Measurements from ENCODE around the gene ADCY4.

ADCY4 gene

DNA sequence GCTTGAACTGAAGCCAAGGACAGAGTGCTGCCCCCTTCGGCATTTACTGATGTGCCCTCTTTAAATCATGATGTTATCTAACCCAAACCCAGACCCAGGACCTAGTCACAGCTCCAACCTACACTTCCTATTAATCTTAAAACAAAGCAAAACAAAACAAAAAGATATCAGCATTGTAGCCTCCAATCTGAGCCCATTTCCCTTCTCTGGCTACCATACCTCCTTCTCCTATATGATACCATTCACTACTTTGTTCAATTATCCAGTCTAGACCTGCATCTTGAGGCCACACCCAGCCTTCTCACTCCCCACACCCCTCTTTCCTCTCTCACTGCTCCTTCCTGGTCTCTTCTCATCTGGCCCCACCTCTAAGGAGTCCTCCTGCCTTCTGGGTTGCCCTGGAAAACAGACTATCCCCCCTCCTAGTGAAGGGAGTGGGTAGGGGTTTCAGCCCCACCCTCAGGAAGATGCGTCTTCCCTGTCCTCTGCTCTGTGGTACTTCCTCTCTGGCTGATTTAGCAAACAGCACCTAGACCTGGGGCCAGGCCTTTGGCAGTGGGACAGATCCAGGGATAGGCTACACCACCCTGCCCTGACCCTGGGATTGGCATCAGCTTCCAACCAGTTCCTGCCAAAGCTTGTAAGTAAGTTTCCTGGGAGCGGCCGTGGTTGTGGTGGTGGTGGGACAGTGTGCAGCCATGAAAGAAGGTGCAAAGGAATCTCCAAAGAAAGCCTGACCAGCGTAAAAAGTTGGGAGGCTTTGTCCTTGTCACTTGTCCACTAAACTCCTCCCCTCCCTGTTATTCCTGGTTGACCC lies 20.3 kb downstream of the ADCY4 start:
- no peak for DNase-seq

DNA sequence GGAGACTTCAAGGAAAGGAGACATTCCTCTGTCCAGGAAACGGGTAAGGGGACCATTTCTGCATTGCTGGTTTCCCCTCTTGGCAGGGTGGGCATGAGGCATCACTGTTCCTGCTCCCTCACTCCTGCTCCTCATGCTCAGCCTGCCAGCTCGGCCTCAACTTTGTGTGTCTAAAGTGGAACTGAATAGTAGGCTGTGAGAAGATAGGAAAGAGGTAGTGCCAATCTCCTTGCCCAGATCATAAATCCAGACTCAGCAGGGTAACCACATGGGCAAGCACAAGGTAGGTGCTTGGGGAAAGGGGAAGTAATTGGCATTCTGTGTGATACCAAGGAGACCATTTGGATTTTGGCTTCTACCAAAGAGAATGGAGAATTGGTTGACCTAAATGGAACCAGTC lies 21.0 kb downstream of the ADCY4 start:
- DNase-seq, result no peak

DNA sequence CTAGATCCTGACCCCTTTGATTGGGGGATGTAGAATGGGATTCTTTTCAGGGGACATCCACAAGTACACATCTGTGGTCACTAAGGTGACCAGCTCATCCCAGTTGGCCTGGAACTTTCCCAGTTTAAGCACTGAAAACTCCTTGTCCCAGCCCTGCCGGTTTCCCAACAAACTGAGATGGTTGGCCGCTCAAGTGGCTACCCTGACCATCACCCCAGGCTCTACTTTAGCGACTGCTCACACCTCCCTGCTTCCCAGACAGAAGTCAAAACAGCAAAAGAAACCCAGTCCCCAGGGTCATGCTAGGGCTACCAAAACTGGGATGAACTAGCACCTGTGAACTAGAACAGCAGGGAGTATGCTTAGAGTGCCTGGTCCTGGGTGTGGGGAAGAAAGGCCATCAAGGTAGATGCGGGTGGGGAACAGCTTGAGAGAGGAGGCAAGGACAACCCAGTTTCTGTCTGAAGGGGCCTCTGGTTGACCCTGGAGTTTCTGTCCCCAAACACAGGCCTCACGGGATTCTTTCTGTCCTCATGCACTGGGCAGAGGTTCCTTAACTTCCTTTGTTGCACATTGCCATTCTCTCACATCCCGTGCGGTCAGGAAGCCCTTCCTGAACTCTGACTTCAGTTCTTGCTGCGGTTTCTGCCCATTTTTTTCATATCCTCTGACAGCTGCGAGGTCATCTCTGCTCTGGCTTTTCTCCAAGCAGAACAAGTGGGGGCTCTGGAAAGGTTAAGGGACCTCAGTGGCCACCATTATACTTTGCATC lies 21.9 kb downstream of the ADCY4 start:
- peak; percentile 72 for DNase-seq

DNA sequence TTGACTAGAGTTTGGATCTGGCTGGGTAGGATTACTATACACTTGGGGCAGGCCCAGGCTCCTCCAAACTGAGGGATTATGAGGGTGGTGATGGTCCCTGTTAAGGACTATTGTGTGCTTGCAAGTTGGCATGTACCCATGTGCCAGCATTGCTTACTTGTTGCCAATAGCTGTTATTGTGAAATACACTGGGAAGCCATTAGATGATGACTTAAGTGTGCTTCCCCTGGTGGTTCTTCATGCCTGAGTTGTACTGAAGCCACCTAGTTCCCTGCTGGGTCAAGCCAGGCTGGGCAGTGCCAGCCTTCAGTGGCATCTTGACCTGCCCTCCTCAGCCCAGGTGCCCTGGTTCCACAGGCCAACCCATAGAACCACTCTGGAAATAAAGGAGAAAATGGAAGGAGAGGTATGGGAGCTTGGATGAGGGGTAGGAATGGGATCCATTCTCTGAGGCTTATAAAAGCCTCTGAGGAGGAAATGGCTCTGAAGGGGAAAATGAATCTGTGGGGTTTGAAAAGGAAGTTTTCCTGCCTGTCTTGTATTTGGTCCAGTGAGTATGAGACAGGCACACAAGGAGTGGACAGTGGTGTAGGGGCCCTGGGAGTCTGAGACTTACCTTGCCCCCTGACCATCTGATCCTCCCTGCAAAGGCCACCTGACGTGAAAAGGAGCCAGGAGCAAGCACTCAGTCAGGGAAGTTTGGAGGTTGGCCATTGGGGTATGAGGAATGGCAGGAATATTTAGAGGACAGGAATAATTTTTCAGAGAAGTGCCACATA lies 22.8 kb downstream of the ADCY4 start:
- no peak for DNase-seq

DNA sequence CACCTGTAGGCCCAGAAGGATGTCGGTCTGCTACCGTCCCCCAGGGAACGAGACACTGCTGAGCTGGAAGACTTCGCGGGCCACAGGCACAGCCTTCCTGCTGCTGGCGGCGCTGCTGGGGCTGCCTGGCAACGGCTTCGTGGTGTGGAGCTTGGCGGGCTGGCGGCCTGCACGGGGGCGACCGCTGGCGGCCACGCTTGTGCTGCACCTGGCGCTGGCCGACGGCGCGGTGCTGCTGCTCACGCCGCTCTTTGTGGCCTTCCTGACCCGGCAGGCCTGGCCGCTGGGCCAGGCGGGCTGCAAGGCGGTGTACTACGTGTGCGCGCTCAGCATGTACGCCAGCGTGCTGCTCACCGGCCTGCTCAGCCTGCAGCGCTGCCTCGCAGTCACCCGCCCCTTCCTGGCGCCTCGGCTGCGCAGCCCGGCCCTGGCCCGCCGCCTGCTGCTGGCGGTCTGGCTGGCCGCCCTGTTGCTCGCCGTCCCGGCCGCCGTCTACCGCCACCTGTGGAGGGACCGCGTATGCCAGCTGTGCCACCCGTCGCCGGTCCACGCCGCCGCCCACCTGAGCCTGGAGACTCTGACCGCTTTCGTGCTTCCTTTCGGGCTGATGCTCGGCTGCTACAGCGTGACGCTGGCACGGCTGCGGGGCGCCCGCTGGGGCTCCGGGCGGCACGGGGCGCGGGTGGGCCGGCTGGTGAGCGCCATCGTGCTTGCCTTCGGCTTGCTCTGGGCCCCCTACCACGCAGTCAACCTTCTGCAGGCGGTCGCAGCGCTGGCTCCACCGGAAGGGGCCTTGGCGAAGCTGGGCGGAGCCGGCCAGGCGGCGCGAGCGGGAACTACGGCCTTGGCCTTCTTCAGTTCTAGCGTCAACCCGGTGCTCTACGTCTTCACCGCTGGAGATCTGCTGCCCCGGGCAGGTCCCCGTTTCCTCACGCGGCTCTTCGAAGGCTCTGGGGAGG lies 23.9 kb downstream of the ADCY4 start, which contains the start of gene LTB4R:
Gene LTB4R (plus strand): TSS at position 857 of the 959 bp plus-strand sequence. CDS start 4,150 bp downstream, outside the sequence.
- DNase-seq, result peak; percentile 69

DNA sequence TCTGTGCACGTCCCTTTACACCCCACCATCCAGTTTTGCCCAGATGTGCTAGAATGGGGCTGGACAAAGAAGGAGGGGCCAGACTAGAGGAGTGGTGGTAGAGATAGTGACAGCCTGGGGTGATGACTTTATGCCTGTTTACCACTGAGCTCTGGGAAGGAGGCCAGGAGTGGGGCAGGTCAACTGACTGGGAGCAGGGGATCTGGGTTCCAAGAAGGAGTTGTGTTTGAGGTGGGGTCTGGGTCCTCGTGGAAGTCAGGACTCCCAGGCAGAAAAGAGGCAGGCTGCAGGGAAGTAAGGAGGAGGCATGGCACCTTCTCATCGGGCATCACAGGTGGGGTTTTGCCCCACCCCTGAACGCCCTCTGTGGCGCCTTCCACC lies 24.6 kb downstream of the ADCY4 start:
- no peak for DNase-seq

DNA sequence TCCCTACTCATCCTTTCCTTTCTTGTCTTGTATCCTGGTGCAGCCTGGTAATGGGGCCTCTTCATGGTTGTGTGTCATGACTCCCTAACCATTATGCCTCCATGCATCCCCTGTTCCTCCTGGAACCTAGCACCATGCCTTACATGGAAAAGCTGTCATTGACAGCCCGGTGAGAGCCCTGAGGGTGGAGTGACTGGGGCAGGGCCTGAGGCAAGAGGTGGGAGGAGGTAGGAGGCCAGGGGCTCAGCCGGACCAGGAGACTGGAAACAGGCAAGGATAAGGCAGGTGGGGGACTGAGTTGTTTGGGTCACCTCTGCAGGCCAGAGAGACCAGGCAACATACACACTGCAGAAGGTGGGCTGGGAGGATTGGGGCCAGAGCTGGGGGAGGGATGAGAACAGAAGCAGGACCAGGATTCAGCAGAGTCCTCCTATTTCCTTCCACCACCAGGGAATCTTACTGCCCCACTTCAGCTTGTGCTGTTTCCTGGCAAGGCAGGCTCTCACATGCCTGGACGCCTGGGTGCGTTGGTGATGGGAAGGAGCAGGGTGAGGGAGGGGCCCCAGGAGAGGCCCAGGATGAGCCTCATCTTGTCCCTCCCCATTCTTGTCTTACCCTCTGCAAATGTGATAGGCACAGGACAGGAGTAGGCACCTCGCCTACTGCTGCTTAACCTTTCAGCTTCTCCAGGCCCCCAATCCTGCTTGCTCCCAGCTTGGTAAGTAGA lies 25.2 kb downstream of the ADCY4 start, which contains the start of gene LTB4R2:
Gene LTB4R2 (plus strand): TSS at position 603 of the 727 bp plus-strand sequence. CDS start 525 bp downstream, outside the sequence.
- no peak for DNase-seq

DNA sequence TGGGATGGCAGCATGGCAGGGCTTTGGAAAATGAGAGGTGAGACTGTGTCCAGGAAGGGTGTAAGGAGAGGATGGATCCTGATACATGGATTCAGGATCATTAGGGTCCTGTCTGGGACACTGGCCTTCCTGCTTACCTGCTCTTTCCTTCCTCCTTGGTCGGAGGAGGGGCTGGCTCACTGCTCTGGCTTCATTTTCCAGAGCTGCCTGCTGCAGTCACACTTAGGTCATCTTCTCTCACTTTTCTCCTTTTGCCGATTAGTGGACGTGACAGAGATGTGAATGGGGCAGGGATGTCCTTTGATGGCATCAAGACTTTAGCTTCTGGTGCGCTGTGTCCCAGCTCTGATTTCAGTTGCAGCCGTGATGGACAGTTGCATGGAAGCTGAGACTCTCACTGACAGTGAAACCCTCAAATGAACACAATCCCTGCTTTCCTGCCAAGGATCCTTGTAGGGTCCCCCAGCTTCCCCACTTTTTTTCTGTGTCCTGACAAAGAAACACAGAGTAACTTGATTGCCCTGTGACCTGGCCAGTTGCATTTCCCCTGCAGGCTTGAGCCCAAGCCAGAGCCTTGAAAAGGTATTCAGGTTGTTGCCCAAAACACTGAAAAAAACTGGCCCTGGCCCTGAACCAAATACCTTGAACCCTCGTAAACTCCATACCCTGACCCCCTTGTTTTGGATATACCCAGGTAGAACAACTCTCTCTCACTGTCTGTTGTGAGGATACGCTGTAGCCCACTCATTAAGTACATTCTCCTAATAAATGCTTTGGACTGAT lies 26.3 kb downstream of the ADCY4 start:
- DNase-seq, result no peak

DNA sequence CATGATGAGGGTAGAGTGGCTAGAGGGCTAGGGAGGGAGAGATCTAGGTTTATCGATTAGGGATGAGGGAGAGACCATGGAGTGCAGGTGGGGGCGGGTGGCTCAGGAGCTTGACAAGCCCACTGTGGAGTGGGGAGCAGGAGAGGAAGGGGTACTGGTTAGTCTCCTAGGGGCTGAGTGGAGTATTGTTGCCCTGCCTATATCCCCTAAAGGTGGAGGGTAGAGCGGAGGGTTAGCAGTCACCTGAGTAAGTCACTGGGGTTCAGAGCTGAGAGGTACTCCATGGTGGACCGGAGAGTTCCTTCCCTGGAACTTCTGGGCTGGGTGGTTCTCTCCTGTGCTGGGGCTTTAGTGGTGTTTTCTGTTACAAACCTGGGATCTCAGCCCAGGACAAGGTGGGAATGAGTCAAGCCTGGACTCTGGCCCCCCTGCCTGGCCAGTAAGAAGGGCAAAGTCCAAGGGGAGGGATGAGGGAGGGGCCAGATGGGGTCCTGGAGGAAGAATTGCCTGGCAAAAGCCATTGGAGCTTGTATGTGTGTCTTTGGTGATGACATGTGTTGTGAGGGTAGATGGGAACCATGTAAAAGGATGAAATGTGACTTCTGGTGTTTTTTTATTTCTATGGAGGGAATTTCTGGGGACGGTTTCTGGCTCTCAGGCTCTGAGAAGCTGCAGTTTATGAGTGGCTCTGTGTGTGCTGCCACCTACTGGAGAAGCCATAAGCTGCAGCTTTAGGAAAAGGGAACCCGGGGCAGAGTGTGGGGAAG lies 27.1 kb downstream of the ADCY4 start, which contains the start of gene CIDEB:
Gene CIDEB (minus strand): TSS at position 403 of the 767 bp plus-strand sequence. CDS start 119 bp downstream, at position 284.
- peak; percentile 71 for DNase-seq

DNA sequence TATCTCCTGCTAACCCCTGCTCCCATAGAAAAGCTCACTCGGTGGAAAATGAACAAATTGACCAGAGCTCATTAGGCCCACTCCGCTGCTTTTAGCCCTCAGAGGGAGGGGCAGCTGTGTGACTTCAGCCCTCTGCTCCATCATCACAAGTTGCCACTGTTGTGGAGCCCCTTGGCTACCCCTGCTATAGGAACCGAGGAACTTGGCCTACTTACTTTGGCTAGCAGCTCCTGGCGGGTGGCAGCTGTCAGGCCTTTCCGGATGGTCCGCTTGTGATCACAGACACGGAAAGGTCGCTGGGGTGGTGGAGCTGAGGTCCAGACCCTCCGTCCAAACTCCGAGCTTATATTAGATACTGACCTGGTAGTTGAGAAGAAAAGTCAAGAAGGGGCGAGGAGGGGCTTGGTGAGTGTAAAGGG lies 27.7 kb downstream of the ADCY4 start:
- no peak for DNase-seq

DNA sequence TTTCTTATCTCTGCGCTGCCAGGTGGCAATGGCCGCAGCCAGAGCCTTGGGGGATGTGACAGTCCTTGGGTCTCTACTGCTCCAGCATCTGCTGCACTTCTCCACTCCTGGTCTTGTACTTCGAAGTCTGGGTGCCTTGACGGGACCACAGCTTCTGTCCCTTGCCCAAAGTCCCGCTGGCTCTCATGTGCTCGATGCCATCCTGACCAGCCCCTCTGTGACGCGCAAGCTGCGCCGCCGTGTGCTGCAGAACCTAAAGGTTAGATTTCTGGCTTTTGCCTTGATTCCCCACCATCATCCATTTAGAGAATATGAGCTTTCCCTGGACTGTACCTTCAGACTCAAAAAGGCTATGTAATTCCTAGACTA lies 30.9 kb downstream of the ADCY4 start:
- DNase-seq, result no peak

DNA sequence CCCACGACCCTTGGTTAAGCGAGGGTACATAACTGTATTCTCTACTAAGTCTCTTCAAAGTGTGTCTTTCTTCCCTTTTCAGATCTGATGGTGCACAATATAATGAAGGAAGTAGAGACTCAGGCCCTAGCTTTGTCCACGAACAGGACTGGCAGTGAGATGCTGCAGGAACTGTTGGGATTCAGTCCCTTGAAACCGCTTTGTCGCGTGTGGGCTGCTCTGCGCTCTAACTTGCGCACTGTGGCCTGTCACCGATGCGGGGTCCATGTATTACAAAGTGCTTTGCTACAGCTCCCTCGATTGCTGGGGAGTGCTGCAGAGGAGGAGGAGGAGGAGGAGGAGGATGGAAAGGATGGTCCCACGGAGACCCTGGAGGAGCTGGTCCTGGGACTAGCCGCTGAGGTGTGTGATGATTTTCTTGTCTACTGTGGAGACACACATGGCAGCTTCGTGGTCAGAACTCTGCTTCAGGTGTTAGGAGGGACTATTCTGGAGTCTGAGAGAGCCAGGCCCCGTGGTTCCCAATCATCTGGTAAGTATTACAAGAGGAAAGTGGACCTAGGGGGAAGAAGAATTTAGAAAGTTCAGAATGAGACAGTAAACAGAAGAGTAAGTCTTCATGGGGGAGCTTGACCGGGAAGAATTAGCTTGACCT lies 34.4 kb downstream of the ADCY4 start:
- no peak for DNase-seq

DNA sequence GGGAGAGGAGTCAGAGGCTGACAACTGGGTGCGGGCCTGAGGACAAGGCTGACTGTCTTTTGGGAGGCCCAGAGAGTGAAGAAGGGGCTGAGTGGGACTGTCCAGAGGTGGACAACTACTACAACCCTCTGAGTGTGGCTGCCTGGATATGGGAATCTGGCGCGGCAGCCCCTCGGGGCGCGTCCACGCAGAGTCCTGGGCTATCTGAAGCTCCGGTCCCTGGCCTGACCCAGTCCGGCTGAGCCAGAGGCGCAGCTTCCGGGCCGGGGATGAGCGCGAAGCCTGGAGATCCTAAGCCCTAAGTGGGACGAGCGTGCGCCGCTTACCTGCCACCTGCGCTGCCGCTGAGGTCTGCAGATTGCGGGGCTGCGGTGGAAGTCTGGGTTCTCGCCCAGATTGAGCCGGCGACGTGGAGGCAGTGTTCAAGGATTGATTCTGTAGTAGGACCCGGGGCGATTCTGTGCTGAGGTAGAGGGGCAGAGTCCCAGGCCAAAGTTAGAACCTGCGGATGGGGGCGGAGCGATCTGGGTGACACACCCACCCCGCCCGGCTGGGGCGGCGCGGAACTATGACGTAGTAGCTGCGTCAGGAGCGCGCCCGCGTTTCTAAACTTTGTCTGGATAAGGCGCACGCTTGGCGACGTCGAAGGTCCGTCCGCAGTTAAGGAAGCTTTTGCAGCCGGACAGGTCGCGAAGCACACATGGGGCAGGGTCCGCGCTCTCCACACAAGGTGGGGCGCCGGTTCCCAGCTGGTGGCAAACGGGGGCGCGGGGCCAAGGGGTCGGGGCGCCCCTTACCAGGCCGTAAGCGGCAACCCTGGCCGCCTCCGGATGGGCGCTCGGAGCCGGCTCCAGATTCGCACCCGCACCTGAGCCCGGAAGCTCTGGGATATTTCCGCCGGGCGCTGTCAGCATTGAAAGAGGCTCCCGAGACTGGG lies 35.3 kb downstream of the ADCY4 start, which contains the start of the genes DHRS1 and NOP9:
Gene DHRS1 (minus strand): TSS at position 526 of the 937 bp plus-strand sequence. CDS start 674 bp downstream, outside the sequence.
Gene NOP9 (plus strand): TSS at position 596 of the 937 bp plus-strand sequence. CDS start 105 bp downstream, at position 701.
- peak; percentile 93 for DNase-seq

DNA sequence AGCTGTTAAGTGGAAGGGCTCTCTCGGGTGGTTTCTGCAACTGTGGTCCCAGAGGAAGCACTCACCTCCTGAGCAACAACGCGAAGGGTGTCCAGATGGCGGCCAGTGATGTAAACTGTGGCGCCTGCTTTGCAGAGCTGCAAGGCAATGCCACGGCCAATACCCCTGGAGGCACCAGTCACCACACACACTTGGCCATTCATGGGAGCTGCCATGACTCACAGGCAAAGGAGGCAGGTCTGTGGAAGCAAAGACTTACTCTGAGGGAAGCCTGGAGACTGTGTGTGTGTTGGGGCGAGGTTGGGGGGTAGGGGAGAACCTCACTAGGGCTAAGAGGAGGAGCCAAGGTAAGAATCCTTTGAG lies 36.0 kb downstream of the ADCY4 start:
- DNase-seq, result no peak

DNA sequence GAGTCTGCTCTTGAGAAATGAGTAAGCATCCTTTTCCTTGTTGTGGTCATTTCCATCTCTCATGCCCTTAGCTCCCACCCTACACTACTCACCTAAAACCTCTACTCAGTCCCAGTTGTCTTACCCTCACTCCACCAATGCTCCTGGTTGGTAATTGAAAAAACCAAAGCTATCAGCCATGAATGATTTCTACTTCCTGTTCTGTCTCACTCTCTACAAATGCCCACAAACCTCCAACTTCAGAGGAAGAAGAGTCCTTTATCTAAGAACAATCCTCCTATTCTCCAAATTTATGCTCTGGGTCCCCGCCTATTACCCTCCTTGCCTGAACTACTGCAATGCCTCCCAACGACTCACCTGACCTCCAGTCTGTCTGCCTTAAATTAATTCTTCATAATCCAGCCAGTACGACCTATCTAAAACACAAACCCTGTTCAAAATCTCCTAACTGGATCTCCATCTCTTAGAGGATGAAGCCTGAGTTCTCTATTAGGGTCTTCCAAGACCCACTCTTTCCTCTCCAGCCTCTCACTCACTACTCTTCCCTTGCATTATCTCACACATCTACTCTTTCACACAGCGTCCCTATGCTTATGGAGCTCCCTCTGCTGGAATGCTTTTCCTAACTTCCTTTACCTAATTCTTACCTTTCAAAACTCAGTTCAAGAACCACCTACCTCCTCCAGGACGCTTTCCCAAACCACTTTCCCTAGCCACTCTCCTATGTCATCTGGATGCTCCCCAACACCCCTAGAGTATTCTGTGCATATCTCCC lies 37.5 kb downstream of the ADCY4 start:
- DNase-seq, result no peak

DNA sequence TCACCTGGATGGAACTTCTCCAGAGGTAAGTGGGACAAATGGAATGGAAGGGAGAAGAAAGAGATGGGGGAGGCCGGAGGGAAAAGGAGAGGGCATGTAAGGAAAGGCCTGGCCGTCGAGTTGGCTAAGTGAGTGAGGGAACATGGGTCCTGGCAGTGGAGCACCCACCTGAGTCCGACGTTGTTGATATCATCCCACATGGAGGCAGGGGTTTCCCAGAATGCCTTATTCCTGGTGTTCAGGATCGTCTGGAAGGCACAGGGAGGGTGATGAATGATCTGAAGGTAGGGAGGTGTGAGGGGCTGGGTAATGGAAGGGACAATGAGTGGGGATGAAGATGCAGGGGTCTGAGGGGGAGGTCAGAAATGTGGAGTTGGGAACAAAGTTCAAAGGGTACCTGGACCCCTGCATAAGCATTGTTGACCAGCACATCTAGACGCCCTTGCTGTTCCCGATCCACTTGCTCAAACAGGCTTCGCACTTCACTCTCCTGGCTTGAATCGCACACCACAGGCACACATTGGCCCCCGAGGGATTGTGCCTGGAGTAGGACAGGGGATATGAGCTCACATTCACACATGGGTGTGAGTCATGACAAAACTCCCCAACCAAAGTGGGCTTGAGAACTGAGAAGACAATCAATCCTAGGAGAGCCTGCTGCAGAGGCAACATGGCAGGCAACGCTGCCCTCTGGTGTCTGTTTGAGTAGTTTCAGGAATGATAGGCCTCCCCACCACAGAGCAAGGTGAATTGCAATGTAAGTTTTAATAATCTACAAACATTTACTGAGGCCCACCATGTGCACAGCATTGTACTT lies 38.3 kb downstream of the ADCY4 start:
- peak; percentile 86 for DNase-seq
